Medulla oblongata (tissue), 1 donor: Measurements from ENCODE around the gene CISH.
A peak's percentile ranks its signal among the peaks of the same experiment; 100 is the strongest.

Experiments
- DNase-seq: peaks from one replicate; pipeline ENCODE4 v3.0.0-alpha.2; 2015; ENCODE audit errors: extremely low spot score

CISH gene

DNA sequence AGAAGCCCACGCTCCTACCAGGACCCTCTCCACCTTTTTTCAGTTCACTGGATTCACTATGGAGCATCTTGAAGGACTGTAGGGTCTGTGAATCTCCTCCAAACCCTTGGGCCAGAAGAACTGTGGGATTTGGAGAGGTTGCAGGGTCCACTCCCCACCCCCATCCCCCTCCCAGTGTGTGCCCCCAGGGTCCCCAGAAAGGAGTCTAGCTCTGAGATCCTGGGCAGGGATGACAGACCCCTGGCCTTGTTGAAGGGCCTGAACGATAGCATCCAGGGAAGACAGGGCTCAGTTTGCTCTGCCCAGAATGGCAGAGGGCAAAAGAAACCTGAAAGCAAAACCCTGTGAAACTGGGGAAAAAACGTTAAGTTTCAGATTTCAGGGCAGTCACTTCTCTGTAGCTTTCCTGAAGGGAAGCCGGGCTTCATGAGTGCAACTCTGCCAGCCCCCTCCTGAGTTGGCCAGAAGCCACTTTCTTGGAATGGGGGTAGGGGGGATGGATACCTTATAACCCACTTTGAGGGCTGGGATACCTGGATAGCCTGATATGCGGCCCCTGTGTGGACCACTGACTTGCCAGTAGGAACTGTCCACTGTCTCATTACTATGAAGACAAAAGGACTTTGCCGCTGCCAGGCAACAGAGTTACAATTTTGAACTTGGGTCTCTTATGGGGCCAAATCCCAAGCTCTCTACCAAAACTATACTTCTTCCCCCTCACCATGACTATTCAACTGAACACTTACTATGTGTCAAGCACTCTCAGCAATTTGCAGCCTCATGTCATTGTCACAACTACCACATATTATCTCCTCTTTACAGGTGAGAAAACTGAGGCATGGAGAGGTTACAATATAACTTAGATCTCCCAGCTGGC lies 1.6 kb upstream of the CISH start:
- DNase-seq, result no peak

DNA sequence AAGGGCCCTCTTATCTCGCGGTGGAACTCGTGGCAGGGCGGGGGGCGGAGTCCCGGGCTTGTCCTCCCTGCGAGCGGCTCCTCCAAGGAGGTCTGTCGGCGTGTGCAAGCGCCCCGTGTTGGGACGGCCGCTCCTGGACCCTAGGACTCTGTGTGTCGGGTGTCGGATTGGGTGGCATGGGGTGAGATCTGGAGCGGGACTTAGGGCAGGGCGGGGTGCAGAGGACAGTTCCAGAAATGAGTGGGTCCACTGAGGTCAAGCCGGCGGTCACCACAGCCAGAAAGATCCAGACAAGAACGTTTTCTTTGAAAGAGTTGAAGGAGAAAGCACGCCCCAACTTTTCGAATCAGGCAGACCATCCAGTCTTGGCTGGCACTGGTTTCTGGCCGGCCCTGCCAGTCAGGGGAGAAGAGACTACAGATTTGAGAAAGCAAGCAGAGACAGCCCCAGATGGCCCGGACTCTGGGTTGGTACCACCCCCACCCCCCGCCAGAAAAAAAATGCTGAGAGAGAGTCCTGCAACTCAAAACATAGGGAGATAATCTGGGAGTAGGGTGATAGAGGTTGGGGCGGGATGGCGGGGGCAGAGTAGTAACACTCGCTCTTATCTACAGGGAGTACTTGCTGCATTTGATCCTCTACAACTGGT lies 784 bp upstream of the CISH start:
- no peak for DNase-seq

DNA sequence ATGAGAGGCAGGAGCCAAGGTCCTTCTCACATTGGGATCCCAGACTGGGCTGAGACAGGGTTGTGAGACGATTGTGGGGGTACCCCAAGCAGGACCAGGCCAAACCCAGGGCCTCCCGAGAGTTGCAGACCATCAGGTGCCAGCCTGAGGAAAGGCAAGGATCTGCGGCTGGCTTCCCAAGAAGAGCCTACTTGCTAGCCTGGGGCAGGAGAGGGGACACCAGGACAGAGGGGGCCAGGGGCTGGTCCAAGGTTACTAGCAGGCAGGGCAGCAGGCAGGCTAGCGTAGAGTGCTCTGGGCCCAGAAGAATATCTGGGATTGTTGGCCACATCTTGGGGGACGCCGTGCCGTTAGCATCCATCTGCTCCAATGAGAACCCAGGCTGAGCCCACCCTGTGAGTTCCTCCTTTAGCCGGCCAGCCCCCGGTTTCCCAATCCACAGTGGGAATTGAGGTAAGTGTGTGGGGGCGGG lies 546 bp downstream of the CISH start:
- no peak for DNase-seq

DNA sequence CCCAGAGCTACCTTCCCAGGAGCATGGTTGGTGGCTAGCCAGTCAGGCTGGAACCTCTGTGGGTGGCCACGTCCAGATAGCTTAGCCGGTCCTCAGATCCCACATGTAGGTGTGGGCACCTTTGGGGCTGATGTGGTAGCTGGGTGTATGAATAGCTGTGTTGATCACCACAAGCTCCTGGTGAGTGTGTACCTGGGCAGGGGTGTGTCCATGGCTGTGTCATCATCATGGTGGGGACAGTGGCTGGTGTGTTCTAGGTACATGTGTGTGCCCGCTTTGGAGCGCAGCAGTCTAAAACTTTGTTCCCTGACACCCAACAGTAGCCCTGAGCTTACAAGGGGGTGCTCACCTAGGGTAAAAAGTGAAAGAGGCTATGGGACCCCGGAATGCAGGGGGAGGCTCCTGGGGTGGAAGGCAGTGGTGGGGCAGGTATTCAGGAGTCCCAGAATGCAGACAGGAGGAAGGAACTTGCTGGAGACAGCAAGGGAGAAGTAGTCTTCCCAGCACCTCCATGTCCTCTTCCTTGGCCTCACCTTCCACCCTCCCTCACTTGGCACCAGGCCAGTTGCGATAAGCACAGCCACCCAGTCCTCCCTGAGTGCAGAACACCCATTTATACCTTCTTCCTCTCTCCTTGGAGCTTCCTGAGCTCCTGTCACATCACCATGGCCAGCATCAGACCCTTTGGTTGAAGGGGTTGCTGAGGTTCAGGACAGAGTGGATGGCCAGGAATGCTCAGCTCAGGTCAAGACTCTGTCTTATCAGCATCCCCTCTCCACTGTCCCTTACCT lies 1.2 kb downstream of the CISH start:
- DNase-seq, result no peak

DNA sequence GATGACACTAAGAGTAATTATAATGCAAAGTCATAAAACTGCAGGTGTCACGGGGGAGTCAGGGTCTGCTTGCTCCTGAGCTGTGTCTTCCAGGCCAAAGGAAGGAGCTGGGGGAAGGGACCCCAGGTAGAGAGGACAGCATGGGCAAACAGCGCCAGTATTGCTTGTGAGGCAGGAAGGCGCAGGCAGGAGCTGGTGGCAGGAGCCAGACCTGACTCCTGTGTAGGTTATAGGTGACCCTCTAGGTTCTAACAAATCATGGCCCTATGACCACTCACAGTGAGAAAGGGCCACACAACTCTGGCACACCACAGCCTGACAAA lies 1.9 kb downstream of the CISH start:
- DNase-seq, result no peak

DNA sequence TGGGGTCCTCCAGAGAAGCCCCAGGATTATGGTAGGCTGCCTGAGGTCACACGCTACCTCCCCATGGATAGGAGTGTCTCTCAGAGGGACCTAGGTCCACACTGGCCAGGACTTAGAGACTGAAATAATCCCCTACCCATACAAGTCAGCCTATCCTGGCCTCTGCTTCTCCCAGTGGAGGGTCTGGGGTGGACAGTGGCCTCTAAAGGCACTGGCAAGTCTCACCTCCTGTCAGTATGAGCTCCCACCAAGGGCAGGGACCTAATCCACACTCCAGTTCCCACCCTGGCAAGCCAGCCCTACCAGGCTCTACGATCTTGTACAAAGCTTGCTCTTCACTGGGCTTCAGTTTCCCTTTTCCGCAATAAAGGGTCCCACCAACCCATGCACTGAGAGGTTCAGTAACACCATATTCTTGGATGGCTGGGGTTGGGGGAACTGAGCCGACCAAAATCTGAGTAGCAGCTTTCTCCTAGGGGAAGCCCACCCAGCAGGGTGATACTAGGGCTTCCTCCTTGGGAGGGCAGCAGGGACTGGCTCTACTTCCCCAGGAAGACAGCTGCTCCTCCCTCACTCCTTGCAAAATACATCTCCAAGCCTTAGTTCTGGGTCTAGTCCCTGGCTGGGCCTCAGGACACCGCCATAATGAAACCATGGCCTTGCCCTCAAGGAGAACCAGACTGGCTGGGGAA lies 2.4 kb downstream of the CISH start:
- DNase-seq, result no peak

DNA sequence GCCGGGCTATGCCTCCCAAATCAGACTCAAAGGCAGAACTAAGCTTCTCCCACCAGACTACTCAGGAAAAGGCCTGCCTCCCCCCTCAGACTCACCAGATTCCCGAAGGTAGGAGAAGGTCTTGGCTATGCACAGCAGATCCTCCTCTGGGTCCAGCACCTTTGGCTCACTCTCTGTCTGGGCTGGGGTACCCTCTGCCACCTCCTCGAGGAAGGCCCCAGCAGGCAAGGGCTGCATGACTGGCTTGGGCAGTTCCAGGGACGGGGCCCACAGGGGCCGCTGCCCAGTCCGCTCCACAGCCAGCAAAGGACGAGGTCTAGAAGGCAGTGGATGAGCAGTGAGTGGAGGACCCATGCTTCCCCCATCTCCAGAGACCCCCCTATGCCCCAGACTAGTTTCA lies 3.3 kb downstream of the CISH start:
- no peak for DNase-seq

DNA sequence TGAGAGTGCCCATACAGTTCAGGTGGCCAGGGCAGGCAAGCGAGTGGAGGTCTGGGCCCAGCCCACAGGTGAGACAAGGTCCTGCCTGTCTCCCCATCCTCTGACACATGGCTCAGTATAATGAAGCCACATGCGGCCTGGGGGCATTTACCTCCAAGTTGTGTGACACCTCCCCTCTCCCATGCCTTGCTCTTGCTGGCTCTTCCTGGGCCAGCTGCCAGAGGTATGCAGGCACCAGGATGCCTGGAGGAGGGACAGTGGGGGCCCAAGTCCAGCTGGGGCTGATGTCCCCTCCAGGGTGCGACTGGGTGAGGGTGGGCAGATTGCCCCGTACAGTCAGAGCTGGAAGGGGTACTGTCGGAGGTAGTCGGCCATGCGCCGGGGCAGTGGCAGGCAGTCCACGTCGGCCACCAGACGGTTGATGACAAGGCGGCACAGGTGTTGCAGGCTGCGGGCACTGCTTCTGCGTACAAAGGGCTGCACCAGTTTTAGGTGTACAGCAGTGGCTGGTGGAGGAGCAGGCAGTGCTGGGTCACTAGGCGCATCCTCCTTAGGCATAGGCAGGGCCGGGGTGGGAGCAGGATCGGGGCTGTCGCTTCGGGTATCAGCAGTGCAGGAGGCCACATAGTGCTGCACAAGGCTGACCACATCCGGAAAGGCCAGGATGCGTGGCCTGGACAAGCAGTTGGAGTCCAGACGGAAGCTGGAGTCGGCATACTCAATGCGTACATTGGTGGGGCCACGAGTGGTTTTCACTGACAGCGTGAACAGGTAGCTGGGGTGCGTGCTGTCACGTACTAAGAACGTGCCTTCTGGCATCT lies 4.1 kb downstream of the CISH start:
- DNase-seq, result no peak

DNA sequence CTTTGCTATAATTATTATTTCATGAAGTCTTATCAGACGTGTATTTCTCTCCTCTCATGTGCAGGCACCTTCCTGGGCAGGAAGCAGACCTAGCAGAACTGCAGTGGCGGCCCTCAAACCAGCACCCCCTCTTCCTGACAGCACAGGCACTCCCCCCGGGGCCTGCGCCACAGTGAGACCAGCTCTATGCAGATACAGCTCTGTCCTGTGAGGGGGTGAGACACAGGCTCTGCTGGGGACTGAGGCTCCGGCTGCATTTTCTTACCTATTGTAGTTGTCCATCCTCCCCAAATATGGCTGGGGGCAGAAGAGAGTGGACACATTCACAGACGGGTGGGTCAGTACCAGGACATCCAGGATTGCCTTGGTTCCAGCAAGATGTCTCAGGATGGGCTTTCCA lies 5.0 kb downstream of the CISH start:
- no peak for DNase-seq

DNA sequence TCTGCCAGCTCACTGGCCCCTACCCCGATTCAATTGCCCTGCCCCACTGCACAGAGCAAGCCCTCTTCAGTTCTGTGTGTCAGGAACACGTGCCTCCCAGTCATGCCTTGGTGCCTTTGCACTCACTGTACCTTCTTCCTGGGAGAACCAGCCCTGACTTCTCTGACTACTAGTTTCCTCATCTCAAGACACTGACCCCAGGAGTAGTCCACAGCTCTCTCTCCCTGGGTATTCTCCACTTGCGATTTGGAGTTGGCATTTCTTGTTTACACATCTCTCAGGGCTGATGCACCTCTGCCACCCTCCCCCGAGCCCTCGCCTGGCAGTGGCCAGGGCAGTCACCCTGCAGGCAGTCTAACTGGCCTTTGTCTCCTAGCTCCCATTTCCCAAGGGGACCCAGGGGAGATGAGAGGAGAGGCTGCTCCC lies 5.7 kb downstream of the CISH start:
- no peak for DNase-seq

DNA sequence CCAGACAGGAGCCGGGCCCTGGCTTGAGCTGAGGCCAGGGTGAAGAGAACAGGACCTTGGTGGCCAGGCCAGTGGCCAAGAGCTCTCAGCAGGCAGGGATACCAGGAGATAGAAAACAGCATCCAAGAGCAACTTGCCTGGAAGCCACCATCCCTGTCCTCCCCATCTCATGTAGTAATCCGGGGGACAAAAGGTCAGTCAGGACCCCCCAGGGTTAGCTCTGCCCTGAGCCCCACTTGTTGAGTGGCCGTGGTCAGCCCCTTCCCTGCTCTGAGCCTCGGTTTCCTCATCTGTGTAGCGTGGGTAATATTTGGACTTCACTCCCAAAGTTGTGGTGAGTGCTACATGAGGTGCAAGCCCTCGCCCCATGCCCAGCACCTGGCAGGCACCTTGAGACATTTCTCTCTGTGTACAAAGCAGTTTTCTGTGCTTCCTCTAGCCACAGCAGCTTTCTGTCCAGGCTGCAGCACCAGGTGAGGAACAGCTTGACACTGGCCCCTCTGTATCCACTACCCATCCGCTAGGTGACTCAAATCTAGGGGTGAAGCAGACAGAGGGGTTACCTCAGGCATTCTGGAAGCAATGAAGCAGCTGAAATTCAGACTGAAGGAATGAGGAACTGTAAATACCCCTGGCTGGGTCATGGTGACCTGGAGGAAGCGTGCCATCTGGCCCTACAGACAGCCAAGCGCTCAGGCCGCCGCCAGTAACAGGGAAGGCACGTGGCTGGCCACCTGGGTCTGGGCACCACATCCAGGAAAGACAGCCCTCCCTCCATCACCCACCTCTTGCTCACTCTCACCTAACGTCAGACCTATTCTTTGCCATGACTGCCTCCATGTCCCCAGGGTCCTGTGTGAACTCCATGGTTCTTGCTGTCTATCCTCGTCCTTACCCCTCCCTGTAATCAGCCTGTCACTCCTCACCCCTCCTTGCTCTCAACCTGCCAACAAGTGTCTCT lies 6.7 kb downstream of the CISH start:
- DNase-seq, result no peak

DNA sequence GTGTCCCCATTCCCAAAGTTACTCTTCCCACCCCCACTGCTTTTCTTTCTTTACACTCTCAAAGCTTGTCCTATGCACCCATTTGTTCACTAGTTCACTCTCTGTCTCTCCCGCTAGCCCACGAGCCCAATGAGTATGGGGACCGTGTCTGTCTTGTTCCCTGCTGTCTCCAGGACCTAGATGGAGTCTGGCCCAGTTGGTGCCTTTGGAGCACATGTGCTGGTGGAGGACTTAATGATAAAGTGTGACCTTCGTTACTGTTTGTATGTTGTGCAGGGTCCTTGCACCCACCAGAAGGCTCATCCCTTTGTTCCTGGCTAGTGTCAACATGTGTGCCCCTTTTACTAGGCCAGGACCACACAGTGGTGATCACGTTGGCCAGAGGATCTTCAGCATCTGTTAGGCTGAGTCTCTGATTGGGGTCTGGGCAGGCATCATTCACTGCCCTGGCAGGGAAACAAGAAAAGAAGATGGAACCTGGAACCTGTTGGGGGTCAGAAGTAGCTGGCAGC lies 7.4 kb downstream of the CISH start:
- no peak for DNase-seq

DNA sequence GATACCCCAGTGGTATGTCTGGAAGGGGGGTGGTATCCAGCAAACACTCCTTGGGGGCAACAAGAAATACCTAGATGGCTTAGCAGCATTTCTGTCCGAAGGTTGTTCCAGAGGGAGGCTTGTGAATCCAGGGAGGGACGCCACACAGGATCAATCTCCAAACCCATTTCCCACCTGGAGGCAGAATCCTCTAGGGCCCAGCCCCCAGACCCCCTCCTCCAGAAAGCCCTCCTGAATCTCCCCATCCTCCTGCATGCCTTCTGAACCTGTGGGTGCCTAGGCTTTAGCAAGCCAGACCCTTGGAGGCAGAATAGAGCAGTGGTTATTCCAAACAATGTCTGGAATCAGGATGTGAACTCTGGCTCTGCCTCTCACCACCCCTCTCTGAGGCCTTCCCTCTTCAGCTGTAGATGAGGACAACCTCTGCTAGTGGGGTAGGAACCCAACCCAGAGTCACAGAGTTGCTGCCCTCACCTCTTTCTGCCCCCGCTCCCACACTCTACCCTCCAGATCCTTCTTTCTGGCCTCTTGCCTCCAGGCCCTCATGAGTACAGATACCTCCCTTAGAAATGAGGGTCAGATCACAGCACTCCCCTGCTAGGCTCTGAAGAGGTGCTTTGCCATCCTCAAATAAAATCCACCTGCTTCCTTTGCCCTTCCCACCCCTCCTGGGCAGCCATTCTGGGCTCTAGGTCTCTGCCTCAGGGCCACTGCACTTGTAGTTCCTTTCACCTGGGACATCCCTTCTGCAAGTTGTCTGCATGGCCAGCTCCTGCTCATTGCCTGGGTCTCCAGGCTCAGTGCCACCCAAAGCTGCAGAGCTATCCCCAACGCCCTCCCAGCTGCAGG lies 8.1 kb downstream of the CISH start:
- no peak for DNase-seq

DNA sequence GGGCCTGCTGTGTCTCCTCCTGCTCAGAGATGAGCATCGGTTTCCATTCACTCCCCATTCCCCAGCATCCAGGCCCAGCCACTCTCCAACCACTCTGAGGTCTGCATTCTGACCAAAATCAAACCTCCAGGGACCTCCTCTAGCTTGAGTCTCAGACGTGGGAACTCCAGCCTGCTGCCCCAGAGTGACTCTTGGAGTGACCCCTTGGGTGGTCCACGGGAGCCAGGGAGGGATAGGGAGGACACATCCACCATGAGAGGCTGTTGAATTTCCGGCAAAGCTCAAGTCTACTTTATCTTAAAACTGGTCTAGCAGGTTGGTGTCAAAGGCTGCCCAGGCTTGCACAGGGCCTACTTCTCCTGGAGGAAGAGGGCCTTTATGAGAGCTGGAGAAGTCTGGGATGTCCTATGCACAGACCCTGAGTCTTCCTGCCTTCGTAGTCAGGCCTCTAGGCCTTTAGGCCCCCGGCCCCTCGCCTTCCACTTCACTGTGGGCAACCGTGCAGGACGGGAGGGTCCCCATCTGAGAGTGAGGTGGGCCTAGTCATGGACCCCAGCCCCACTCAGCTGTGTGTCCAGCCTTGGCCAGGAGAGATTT lies 8.9 kb downstream of the CISH start:
- DNase-seq, result no peak

DNA sequence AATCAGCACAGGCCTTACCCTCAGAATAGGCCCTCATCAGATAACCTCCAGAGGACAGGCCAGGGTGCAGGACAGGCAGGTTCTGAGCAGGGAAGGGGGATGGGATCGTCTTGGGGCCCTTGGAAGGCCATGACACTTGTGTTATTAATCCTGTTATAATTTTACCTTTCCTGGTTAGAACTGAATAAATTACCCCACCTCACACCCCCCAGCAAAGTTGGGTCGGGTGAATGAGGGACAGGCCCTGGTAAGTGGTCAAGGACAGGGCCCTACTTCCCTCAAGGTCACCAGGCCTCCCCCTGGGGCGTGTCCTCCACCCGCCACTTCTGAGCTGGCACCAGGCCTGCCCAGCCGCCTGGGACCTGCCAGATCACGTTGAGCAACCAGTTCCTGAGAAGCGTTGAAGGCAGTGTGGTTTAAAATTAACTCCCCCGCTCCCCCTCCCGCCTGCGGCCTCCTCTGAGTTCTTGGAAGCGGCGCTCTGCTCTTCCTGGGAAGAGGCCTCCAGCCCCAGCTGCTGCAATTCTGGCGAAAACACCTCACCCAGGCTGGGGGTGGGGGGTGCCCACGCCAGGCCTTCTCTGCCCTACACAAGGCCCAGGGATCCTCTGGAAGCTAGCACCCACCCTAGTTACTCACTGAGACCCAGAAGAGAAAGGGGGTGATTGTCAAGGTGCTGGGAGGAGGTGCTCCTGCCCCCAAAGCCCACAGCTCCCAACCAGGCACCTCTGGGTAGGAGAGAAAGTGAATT lies 10.6 kb downstream of the CISH start:
- peak; percentile 86 for DNase-seq

DNA sequence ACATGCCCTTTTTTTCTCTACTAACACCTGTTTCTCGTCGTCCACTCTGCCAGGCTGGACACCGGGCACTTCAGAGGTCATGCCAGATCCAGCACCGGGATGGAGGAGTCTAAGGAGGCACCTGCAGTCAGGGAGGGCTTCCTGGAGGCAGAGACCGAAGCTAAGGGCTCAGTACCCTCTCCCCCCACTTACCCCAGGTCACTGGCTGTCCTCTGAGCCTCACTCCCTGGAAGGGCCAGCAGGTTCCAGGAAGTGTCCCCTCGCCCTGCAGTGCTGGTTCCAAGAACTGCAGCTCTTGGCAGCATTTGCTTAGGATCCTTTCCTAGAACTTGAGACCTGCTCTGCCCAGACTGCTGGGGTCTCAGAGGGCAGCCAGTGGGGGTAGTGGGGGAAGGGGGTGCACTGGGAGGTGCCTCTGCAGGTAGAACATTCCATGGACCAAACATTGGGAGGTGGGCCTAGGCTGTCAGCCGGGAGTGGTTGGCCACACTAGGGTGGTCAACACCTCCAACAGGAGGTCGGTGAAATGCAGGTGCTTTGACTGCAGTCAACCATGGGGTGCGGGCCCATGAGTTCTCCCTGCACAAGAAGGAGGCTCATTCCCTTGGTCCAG lies 11.3 kb downstream of the CISH start:
- DNase-seq, result no peak

DNA sequence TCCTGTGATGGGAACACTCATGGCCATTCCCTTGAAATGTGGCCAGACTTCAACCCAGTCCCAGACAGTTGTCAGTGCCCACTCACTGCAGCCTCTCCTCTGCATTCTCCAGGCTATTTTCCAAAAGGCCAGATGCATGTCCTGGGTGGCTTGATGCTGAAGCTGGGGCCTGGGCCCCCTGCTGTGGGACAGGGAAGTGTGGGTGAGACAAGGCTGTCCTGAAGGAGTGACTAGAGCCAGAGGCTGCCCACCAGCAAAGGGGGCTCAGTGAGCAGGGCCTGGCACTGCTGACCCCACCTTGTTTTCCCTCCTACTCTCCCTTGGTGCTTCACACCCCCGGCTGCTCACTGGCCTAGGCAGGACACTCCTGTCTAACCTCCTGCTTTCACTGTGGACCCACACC lies 11.9 kb downstream of the CISH start:
- DNase-seq, result no peak
